Measurements from ENCODE around the gene NGFR.
A peak's percentile ranks its signal among the peaks of the same experiment; 100 is the strongest.

DNA sequence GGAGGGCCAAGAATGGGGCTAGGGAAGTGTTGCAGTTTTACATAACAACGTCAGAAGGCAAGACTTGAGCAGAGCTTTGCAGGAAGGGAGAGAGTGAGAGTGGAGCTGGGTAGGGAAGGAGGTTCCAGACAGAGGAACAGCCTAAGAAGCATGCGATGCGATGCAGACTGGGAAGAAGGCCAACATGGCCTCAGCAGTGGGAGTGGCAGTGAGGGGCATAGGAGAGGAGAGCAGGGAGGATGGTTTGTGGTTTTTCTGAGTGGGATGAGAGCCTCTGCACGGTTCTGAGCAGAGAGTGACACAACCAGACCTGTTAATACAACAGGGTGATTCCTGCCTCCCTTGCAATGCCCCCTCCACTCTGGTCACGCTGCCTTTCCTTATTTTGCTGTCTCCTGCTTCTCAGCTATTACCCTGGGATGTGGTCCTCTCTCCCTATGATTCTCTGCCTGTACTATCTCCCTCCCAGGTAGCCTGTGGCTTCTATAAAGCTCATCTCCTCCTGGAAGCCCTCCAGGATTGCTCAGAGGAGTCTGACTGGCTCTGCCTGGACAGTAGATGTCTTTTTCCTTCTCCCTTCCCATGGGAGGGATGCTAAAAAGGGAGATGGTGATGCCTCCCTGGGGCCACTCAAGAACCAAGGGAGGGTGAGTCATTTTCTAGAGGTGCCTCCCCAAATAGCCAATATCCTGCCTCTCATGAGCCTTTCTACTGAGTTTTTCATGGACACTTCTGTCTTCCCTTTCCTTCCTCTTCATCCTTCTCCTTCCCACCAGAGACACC, 38.7 kb upstream of the NGFR start:
- TF ChIP-seq, protein P1, sequence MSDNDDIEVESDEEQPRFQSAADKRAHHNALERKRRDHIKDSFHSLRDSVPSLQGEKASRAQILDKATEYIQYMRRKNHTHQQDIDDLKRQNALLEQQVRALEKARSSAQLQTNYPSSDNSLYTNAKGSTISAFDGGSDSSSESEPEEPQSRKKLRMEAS (IDR thresholded peaks at IDR 0.05; ENCODE audit: low read depth): peak; percentile 84; the same call in 1 of the 2 replicates
- TF ChIP-seq RFX5 (IDR thresholded peaks at IDR 0.05; ENCODE audit: low read length) (no peak), FOXJ3 (CRISPR knock-in tag; IDR thresholded peaks at IDR 0.05) (no peak), EP300 (IDR thresholded peaks at IDR 0.05; ENCODE audit: borderline replicate concordance in 1 of 2, low read depth in 1 of 2, low read length in 1 of 2) (peak in 1 of 2 experiments; percentile 33; a peak in 1 of 4 replicates), FOXM1 (IDR thresholded peaks at IDR 0.05; ENCODE audit: low read depth) (no peak), POLR2AphosphoS5 (IDR thresholded peaks at IDR 0.05; ENCODE audit: low read depth, low read length) (no peak), CHD2 (IDR thresholded peaks at IDR 0.05; ENCODE audit: low read length, partially characterized antibody) (no peak), YY1 (IDR thresholded peaks at IDR 0.05; ENCODE audit: low read depth) (no peak), RAD21 (IDR thresholded peaks at IDR 0.05; ENCODE audit: low read length) (peak; percentile 2; the same call in 1 of the 2 replicates), NFIC (IDR thresholded peaks at IDR 0.05; ENCODE audit: borderline replicate concordance) (peak; percentile 74)
- TF ChIP-seq, protein P2, sequence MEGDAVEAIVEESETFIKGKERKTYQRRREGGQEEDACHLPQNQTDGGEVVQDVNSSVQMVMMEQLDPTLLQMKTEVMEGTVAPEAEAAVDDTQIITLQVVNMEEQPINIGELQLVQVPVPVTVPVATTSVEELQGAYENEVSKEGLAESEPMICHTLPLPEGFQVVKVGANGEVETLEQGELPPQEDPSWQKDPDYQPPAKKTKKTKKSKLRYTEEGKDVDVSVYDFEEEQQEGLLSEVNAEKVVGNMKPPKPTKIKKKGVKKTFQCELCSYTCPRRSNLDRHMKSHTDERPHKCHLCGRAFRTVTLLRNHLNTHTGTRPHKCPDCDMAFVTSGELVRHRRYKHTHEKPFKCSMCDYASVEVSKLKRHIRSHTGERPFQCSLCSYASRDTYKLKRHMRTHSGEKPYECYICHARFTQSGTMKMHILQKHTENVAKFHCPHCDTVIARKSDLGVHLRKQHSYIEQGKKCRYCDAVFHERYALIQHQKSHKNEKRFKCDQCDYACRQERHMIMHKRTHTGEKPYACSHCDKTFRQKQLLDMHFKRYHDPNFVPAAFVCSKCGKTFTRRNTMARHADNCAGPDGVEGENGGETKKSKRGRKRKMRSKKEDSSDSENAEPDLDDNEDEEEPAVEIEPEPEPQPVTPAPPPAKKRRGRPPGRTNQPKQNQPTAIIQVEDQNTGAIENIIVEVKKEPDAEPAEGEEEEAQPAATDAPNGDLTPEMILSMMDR (IDR thresholded peaks at IDR 0.05): no peak
- TF ChIP-seq, protein P3, sequence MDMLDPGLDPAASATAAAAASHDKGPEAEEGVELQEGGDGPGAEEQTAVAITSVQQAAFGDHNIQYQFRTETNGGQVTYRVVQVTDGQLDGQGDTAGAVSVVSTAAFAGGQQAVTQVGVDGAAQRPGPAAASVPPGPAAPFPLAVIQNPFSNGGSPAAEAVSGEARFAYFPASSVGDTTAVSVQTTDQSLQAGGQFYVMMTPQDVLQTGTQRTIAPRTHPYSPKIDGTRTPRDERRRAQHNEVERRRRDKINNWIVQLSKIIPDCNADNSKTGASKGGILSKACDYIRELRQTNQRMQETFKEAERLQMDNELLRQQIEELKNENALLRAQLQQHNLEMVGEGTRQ (IDR thresholded peaks at IDR 0.05; ENCODE audit: borderline replicate concordance, low read depth, low read length): no peak
- TF ChIP-seq, protein P4, sequence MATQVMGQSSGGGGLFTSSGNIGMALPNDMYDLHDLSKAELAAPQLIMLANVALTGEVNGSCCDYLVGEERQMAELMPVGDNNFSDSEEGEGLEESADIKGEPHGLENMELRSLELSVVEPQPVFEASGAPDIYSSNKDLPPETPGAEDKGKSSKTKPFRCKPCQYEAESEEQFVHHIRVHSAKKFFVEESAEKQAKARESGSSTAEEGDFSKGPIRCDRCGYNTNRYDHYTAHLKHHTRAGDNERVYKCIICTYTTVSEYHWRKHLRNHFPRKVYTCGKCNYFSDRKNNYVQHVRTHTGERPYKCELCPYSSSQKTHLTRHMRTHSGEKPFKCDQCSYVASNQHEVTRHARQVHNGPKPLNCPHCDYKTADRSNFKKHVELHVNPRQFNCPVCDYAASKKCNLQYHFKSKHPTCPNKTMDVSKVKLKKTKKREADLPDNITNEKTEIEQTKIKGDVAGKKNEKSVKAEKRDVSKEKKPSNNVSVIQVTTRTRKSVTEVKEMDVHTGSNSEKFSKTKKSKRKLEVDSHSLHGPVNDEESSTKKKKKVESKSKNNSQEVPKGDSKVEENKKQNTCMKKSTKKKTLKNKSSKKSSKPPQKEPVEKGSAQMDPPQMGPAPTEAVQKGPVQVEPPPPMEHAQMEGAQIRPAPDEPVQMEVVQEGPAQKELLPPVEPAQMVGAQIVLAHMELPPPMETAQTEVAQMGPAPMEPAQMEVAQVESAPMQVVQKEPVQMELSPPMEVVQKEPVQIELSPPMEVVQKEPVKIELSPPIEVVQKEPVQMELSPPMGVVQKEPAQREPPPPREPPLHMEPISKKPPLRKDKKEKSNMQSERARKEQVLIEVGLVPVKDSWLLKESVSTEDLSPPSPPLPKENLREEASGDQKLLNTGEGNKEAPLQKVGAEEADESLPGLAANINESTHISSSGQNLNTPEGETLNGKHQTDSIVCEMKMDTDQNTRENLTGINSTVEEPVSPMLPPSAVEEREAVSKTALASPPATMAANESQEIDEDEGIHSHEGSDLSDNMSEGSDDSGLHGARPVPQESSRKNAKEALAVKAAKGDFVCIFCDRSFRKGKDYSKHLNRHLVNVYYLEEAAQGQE (IDR thresholded peaks at IDR 0.05; ENCODE audit: low read depth, low read length): no peak
